HepG2 (cell line): ENCODE results near the gene NUP35. TPM values are rescaled to one million over a fixed set of nuclear protein-coding genes. Genes with fewer than 3 reads are reported as not detected.

ENCODE experiments used
- ATAC-seq: fragments of 200-7000 bp; cut with Tn5 transposase; 3 replicates; pipeline ENCODE4 v1.9.1; 2020; ENCODE audit warnings: mild to moderate bottlenecking, moderate library complexity
- BruUV-seq: library from RNA; stranded (reverse); fragments of 400-500 nt; replicated peaks from 2 replicates; lab custom pipeline; 2021; lab: Mats Ljungman, UMichigan
- CTCF ChIA-PET: fragments of 300-600 bp; formaldehyde crosslinking; extraction: SDS; loops from one replicate; lab custom pipeline; 2021; ENCODE audit warnings: low total read pairs, inconsistent platforms, low intra/inter-chr PET ratio; lab: Yijun Ruan, JAX
- POLR2A ChIA-PET: fragments of 350-600 bp; sonication (Branson Sonifier 250); formaldehyde crosslinking; loops from one replicate; lab custom pipeline; 2020; ENCODE audit warnings: antibody characterized with exemption, inconsistent platforms; lab: Yijun Ruan, JAX
- DNase-seq: peaks from one replicate; pipeline ENCODE4 v3.0.0-alpha.2; 2015; ENCODE audit warnings: low spot score
- FAIRE-seq: peaks from 3 replicates; lab custom pipeline; 2011; peaks lifted over from hg19 to GRCh38; lab: Jason Lieb, UNC
- H2AFZ ChIP-seq: one replicate; pipeline ENCODE4 v1.6.1; 2011; ENCODE audit warnings: low read length, inconsistent platforms
- H3K27ac ChIP-seq: fragments of 300-600 bp; 3 replicates; pipeline ENCODE4 v1.8.0; 2011; ENCODE audit warnings: mixed run types, mild to moderate bottlenecking, mixed read lengths, low read length, inconsistent platforms; ENCODE audit not compliant: insufficient read depth; ENCODE audit errors: extremely low read length
- H3K27me3 ChIP-seq, 2 experiments: fragments of 200-600 bp in 1 of 2; 2 replicates in 1 of 2; 3 replicates in 1 of 2; pipeline versions ENCODE4 v1.6.0 to v1.8.0; 2011; ENCODE audit warnings: low read length in 2 of 2, mild to moderate bottlenecking in 2 of 2, moderate library complexity in 2 of 2, inconsistent platforms in 1 of 2; ENCODE audit not compliant: insufficient read depth in 2 of 2, control insufficient read depth in 1 of 2
- H3K36me3 ChIP-seq, 2 experiments: fragments of 200-600 bp in 1 of 2; replicated peaks in 1 of 2; 2 replicates in 1 of 2; 3 replicates in 1 of 2; pipeline versions ENCODE4 v1.5.1 to v1.8.0; 2011; ENCODE audit warnings: low read length in 2 of 2, inconsistent platforms in 1 of 2; ENCODE audit not compliant: insufficient read depth in 2 of 2, control insufficient read depth in 1 of 2
- H3K4me1 ChIP-seq: 2 replicates; pipeline ENCODE4 v1.5.1; 2012; ENCODE audit warnings: low read length, inconsistent platforms; ENCODE audit not compliant: insufficient read depth
- H3K4me2 ChIP-seq: 2 replicates; pipeline ENCODE4 v1.6.0; 2011; ENCODE audit warnings: low read depth, low read length, inconsistent platforms
- H3K4me3 ChIP-seq, 3 experiments: fragments of 200-600 bp in 1 of 3; sonication (generic), shearing (Covaris generic) in 1 of 3; replicated peaks in 1 of 3; 2 replicates each; pipeline ENCODE4 v1.5.1; 2011 to 2016; ENCODE audit warnings: low read length in 3 of 3, inconsistent platforms in 2 of 3, low read depth in 2 of 3, mild to moderate bottlenecking in 2 of 3, control low read depth in 1 of 3, mixed read lengths in 1 of 3; ENCODE audit not compliant: insufficient read depth in 1 of 3
- H3K79me2 ChIP-seq: one replicate; pipeline ENCODE4 v1.6.1; 2011; ENCODE audit warnings: low read length, inconsistent platforms; ENCODE audit not compliant: insufficient read depth
- H3K9ac ChIP-seq: 2 replicates; pipeline ENCODE4 v1.6.0; 2011; ENCODE audit warnings: mild to moderate bottlenecking, low read depth, low read length, inconsistent platforms; ENCODE audit not compliant: insufficient read depth
- H3K9me3 ChIP-seq: 2 replicates; pipeline ENCODE4 v1.5.1; 2012; ENCODE audit warnings: mild to moderate bottlenecking, low read length
- H4K20me1 ChIP-seq: 2 replicates; pipeline ENCODE4 v1.6.0; 2011; ENCODE audit warnings: inconsistent platforms, mild to moderate bottlenecking, low read length, moderate library complexity; ENCODE audit not compliant: insufficient read depth
- ARID5B ChIP-seq: IDR thresholded peaks from 2 replicates; pipeline ENCODE4 v1.4.0; 2020; ENCODE audit warnings: mild to moderate bottlenecking, missing genetic modification reagents
- CEBPG ChIP-seq: IDR thresholded peaks from 2 replicates; pipeline ENCODE4 v1.6.1; 2016
- CREB1 ChIP-seq, 2 experiments: fragments of 450-650 bp in 1 of 2; IDR thresholded peaks; 2 replicates each; pipeline ENCODE4 v1.6.1; 2016 to 2017; ENCODE audit warnings: control low read depth in 1 of 2, mild to moderate bottlenecking in 1 of 2, missing compliant biosample characterization in 1 of 2, missing genetic modification characterization in 1 of 2
- FOSL2 ChIP-seq: sonication (generic); formaldehyde crosslinking; IDR thresholded peaks from 2 replicates; pipeline ENCODE4 v1.4.0; 2020; ENCODE audit warnings: missing genetic modification reagents
- WGBS: methylation state at CpG from one replicate; pipeline ENCODE4 v1.1.6; 2017; ENCODE audit warnings: low lambda C conversion rate; 5-methylcytosine and 5-hydroxymethylcytosine counted together
- in situ Hi-C: cut with HindIII; loops from 2 replicates; pipeline ENCODE4 v1.10.0; 2017; ENCODE audit warnings: low pct_unique_long_range_greater_than_20kb; ENCODE audit not compliant: extremely low pct_ligation_motif_present
- intact Hi-C: fragments of 100-400 bp; cut with micrococcal nuclease; formaldehyde crosslinking; loops from one replicate; pipeline ENCODE4 v1.10.0; 2022; ENCODE audit not compliant: unreplicated experiment
- polyA plus RNA-seq, 8 experiments: library from polyadenylated mRNA; depleted of rRNA in 3 of 8; stranded (reverse) in 7 of 8; unstranded in 1 of 8; fragments of >200 nt; fragmentation: Illumina TruSeq in 4 of 8; extraction: Trizol in 4 of 8; gene quantifications; 2 replicates each; pipeline versions ENCODE4 v1.2.1 to v1.2.3, GENCODE V29; 2011 to 2016; ENCODE audit warnings: low read depth in 4 of 8, missing spikeins in 1 of 8, mixed read lengths in 1 of 8; ENCODE audit not compliant: insufficient read depth in 1 of 8
- total RNA-seq, 5 experiments: library from RNA; depleted of rRNA; stranded (reverse); fragments of >200 nt; fragmentation: Illumina TruSeq; extraction: Trizol; gene quantifications; 2 replicates each; pipeline ENCODE4 v1.2.3, GENCODE V29; 2016; ENCODE audit warnings: low read depth in 1 of 5
- TF ChIP-seq, protein P1 (sequence below): IDR thresholded peaks from 2 replicates; pipeline ENCODE4 v1.6.1; 2016; ENCODE audit warnings: missing genetic modification reagents, missing compliant biosample characterization

Gene NUP35
- total and polyA plus RNA-seq, 2 of the 13 experiments (the other 11 are each of a cell fraction or from before 2014, with no cell fraction given), result 16.9 to 53.6 TPM

DNA sequence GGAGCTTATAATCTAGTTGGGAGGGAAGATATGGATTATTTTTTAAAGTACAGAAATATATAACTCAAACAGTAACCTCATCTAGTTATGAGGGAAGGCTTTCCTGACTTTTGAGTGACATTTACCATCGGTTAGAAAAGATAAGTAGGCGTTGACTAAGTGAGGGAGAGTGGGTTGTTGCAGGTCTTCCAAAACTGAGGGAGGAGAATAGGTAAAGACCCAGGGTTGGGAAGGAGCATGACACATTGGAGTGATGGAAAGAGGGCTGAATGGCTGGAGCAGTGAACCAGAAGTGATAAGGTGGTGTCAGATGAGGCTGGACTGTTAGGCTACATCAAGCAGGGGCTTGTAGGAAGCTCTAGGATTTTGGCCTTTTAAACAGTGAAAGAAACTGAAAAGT, 10.6 kb upstream of the NUP35 start (continued):
- TF ChIP-seq, protein P1, sequence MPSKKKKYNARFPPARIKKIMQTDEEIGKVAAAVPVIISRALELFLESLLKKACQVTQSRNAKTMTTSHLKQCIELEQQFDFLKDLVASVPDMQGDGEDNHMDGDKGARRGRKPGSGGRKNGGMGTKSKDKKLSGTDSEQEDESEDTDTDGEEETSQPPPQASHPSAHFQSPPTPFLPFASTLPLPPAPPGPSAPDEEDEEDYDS (CRISPR knock-in tag), result no peak
- TF ChIP-seq, all 625 proteins: peak for 0

GRCh38 chr2:183117226-183117625, 7.0 kb upstream of the NUP35 start:
- POLR2A ChIA-PET, result no interaction called here
- H3K27me3 ChIP-seq, result peaks cover 0 to 4% of the 10 kb centered on the region in 2 experiments; a peak in 1 of 5 replicates
- no TSS peak for BruUV-seq

More at GRCh38 chr2:183117226-183117625, 7.0 kb upstream of the NUP35 start:
- ATAC-seq (no peak), DNase-seq (peak; percentile 12), FAIRE-seq (no peak)
- no peaks in the 10 kb centered on the region for H3K4me1 ChIP-seq
- H3K79me2 ChIP-seq, result no peaks in the 10 kb centered on the region
- H4K20me1 ChIP-seq, result no peaks in the 10 kb centered on the region
- TF ChIP-seq CREB1 (IDR thresholded peaks at IDR 0.05) (peak; percentile 64), CREB1 (CRISPR knock-in tag; IDR thresholded peaks at IDR 0.05) (no peak), ARID5B (CRISPR knock-in tag) (peak; percentile 13; the same call in 1 of the 2 replicates), FOSL2 (CRISPR knock-in tag) (peak; percentile 74), CEBPG (CRISPR knock-in tag) (no peak)
- H3K36me3 ChIP-seq, result no peaks in the 10 kb centered on the region
- in situ Hi-C loops (no loop called here), intact Hi-C loops (no loop called here)
- H3K9me3 ChIP-seq, result no peaks in the 10 kb centered on the region
- no peak overlapping the region for H3K9ac ChIP-seq
- no peak overlapping the region for H2AFZ ChIP-seq
- CTCF ChIA-PET, result no interaction called here
- 12% methylated on average over 3 of the region's 3 CpGs for WGBS
- H3K4me3 ChIP-seq, result no peak overlapping the region
- no peak overlapping the region for H3K27ac ChIP-seq
- no peak overlapping the region for H3K4me2 ChIP-seq
